ENCODE measurements around the gene CDH13.

Gene CDH13

GRCh38 chr16:83045790-83046189 is 419.0 kb downstream of the CDH13 start:
- TF ChIP-seq ZNF274 (IDR thresholded peaks at IDR 0.05; ENCODE audit: low read depth, low read length), result no peak

GRCh38 chr16:83046664-83047063 is 419.9 kb downstream of the CDH13 start:
- no peak overlapping the region for H3K4me3 ChIP-seq (ENCODE audit: low read length)
- TF ChIP-seq ZNF274 (IDR thresholded peaks at IDR 0.05; ENCODE audit: low read depth, low read length), result no peak

More at GRCh38 chr16:83045790-83046189, 419.0 kb downstream of the CDH13 start:
- H3K4me3 ChIP-seq (ENCODE audit: low read length), result no peak overlapping the region

- no peak overlapping the region for H3K4me3 ChIP-seq (ENCODE audit: low read length)
- no peak for TF ChIP-seq ZNF274 (IDR thresholded peaks at IDR 0.05; ENCODE audit: low read depth, low read length)
Observed at GRCh38 chr16:83051451-83051850, 424.7 kb downstream of the CDH13 start.

GRCh38 chr16:83054283-83054682 is 427.5 kb downstream of the CDH13 start:
- no peak overlapping the region for H3K4me3 ChIP-seq (ENCODE audit: low read length)
- no peak for TF ChIP-seq ZNF274 (IDR thresholded peaks at IDR 0.05; ENCODE audit: low read depth, low read length)

- no peak overlapping the region for H3K4me3 ChIP-seq (ENCODE audit: low read length)
- no peak for TF ChIP-seq ZNF274 (IDR thresholded peaks at IDR 0.05; ENCODE audit: low read depth, low read length)
Observed at GRCh38 chr16:83058376-83058775, 431.6 kb downstream of the CDH13 start.

GRCh38 chr16:83059237-83059636 is 432.5 kb downstream of the CDH13 start:
- no peak for TF ChIP-seq ZNF274 (IDR thresholded peaks at IDR 0.05; ENCODE audit: low read depth, low read length)
- no peak overlapping the region for H3K4me3 ChIP-seq (ENCODE audit: low read length)

- TF ChIP-seq ZNF274 (IDR thresholded peaks at IDR 0.05; ENCODE audit: low read depth, low read length), result no peak
- no peak overlapping the region for H3K4me3 ChIP-seq (ENCODE audit: low read length)
Observed at GRCh38 chr16:83066011-83066410, 439.2 kb downstream of the CDH13 start.

GRCh38 chr16:83066881-83067280 is 440.1 kb downstream of the CDH13 start:
- no peak for TF ChIP-seq ZNF274 (IDR thresholded peaks at IDR 0.05; ENCODE audit: low read depth, low read length)
- H3K4me3 ChIP-seq (ENCODE audit: low read length), result no peak overlapping the region

GRCh38 chr16:83068686-83069085 is 441.9 kb downstream of the CDH13 start:
- H3K4me3 ChIP-seq (ENCODE audit: low read length), result no peak overlapping the region
- no peak for TF ChIP-seq ZNF274 (IDR thresholded peaks at IDR 0.05; ENCODE audit: low read depth, low read length)

- no peak for TF ChIP-seq ZNF274 (IDR thresholded peaks at IDR 0.05; ENCODE audit: low read depth, low read length)
- H3K4me3 ChIP-seq (ENCODE audit: low read length), result no peak overlapping the region
Observed at GRCh38 chr16:83070416-83071209, 443.8 kb downstream of the CDH13 start.

GRCh38 chr16:83075956-83076355 is 449.2 kb downstream of the CDH13 start:
- no peak overlapping the region for H3K4me3 ChIP-seq (ENCODE audit: low read length)
- no peak for TF ChIP-seq ZNF274 (IDR thresholded peaks at IDR 0.05; ENCODE audit: low read depth, low read length)

- TF ChIP-seq ZNF274 (IDR thresholded peaks at IDR 0.05; ENCODE audit: low read depth, low read length), result no peak
- no peak overlapping the region for H3K4me3 ChIP-seq (ENCODE audit: low read length)
Observed at GRCh38 chr16:83083361-83083760, 456.6 kb downstream of the CDH13 start.

- H3K4me3 ChIP-seq (ENCODE audit: low read length), result no peak overlapping the region
- TF ChIP-seq ZNF274 (IDR thresholded peaks at IDR 0.05; ENCODE audit: low read depth, low read length), result no peak
Observed at GRCh38 chr16:83085660-83086059, 458.9 kb downstream of the CDH13 start.

- TF ChIP-seq ZNF274 (IDR thresholded peaks at IDR 0.05; ENCODE audit: low read depth, low read length), result no peak
- H3K4me3 ChIP-seq (ENCODE audit: low read length), result no peak overlapping the region
Observed at GRCh38 chr16:83095941-83096692, 469.3 kb downstream of the CDH13 start.

- no peak for TF ChIP-seq ZNF274 (IDR thresholded peaks at IDR 0.05; ENCODE audit: low read depth, low read length)
- H3K4me3 ChIP-seq (ENCODE audit: low read length), result no peak overlapping the region
Observed at GRCh38 chr16:83098536-83098935, 471.8 kb downstream of the CDH13 start.
